ENCODE results near the gene CDH23. TPM values are rescaled to one million over a fixed set of nuclear protein-coding genes. Genes with fewer than 3 reads are reported as not detected.

The CDH23 gene
- total RNA-seq, 1 experiment from 2014 or later = 0.07 TPM

DNA sequence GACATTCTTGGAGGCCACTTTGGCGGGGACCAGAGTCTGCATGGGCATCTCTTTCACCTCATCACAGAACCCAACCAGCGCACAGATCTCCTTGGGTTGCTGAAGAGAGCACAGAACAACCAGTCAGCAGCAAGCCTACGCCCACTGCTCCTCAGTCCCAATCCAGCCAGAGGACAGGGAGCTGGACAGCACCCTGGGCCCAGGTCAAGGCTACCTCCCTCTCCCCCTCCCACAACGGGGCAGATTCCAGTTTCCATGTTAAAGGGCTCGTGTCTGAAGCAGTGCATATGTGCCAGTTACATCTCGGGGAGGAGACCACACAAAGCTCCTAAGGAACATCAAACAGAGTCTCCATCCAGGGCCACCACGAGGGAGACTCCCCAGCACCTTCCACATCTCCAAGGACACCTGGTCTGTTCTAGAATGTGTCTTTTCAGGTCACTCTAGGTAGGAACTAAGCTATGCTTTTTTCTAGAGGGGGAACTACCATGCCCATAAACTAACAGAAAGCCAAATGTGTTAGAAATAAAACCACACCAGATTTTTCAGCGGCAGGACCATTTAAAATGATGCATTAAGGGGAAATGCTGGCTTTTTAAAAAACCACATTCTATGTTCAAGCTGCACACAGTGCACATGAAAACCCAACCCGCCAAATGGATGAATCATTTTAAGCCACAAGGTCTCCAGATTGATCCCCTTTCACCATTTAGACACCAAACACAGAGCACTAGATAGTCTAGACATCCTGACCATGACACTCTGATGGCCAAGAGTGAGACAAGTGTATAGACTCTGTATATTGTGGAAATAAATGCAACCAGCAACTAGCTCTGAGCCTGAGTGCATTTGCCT lies 425.4 kb downstream of the CDH23 start:
- no peak for DNase-seq
- CTCF ChIA-PET = interaction anchor here (1.1 kb wide), 1 partner anchor 227 kb away, joined by 3 read pairs; no protein-coding TSS in a partner anchor
- H3K27ac Mint-ChIP-seq (ENCODE audit: unreplicated experiment) = no peak overlapping the region
- BruUV-seq (replicated peaks) = no TSS peak
- no peaks in the 10 kb centered on the region for H3K27me3 Mint-ChIP-seq (ENCODE audit: unreplicated experiment)
- TF ChIP-seq, protein P1, sequence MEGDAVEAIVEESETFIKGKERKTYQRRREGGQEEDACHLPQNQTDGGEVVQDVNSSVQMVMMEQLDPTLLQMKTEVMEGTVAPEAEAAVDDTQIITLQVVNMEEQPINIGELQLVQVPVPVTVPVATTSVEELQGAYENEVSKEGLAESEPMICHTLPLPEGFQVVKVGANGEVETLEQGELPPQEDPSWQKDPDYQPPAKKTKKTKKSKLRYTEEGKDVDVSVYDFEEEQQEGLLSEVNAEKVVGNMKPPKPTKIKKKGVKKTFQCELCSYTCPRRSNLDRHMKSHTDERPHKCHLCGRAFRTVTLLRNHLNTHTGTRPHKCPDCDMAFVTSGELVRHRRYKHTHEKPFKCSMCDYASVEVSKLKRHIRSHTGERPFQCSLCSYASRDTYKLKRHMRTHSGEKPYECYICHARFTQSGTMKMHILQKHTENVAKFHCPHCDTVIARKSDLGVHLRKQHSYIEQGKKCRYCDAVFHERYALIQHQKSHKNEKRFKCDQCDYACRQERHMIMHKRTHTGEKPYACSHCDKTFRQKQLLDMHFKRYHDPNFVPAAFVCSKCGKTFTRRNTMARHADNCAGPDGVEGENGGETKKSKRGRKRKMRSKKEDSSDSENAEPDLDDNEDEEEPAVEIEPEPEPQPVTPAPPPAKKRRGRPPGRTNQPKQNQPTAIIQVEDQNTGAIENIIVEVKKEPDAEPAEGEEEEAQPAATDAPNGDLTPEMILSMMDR (IDR thresholded peaks at IDR 0.05; ENCODE audit: unreplicated experiment) = no peak
- H3K36me3 Mint-ChIP-seq (ENCODE audit: insufficient read depth, unreplicated experiment) = peaks cover 68% of the 10 kb centered on the region
- intact Hi-C loops (cut with micrococcal nuclease; ENCODE audit: unreplicated experiment) = no loop called here
- no peak overlapping the region for H3K4me3 Mint-ChIP-seq (ENCODE audit: low read depth, unreplicated experiment)
- no peaks in the 10 kb centered on the region for H3K4me1 Mint-ChIP-seq (ENCODE audit: low read depth, unreplicated experiment)
- no peaks in the 10 kb centered on the region for H3K9me3 Mint-ChIP-seq (ENCODE audit: low read depth, unreplicated experiment)

DNA sequence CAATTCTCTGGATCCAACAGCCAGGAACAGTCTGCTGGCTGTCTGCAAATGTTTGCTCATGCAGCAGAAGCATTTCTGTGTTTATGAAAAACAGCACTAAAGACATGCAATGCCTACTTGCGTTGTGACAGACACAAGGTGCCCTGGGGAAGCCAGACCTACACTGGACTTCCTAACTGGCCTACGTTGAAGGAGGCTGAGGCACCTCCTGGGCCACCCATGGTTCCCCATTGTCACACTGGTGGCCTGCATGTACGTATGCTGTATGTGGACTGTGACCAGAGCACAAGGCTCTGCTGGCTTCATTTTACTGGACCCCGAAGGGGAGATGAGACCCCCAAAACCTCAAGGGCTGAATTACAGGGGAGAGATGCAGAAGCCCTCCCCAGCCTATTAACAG lies 426.6 kb downstream of the CDH23 start:
- Mint-ChIP-seq H3K27me3 (ENCODE audit: unreplicated experiment) (no peaks in the 10 kb centered on the region), H3K4me3 (ENCODE audit: low read depth, unreplicated experiment) (no peak overlapping the region), H3K4me1 (ENCODE audit: low read depth, unreplicated experiment) (no peaks in the 10 kb centered on the region), H3K9me3 (ENCODE audit: low read depth, unreplicated experiment) (no peaks in the 10 kb centered on the region), H3K36me3 (ENCODE audit: insufficient read depth, unreplicated experiment) (peaks cover 71% of the 10 kb centered on the region), H3K27ac (ENCODE audit: unreplicated experiment) (no peak overlapping the region)
- intact Hi-C loops (cut with micrococcal nuclease; ENCODE audit: unreplicated experiment) = no loop called here
- CTCF ChIA-PET = interaction anchor here (0.5 kb wide), 1 partner anchor 266 kb away, joined by 3 read pairs; no protein-coding TSS in a partner anchor
- BruUV-seq (replicated peaks) = no TSS peak
- DNase-seq = no peak
- TF ChIP-seq, protein P1 (IDR thresholded peaks at IDR 0.05; ENCODE audit: unreplicated experiment) = no peak

DNA sequence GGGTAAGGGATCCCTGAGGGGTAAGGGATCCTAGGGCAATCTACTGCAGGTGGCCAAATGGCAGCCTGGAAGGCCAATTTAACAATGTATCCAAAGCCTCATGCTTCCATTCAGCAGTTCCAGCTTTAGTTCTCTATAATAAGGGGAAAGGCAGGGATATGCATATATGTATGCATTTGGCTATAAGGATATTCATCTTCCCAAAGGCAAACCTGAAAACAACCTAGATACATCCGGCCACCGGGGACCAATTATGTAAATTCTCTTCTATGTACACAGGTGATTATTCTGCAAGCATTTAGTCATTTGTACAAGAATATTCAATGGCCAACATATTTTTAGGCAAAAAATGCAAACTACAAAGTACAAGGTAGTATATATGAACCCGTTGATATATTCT lies 427.6 kb downstream of the CDH23 start:
- Mint-ChIP-seq H3K36me3 (ENCODE audit: insufficient read depth, unreplicated experiment) (peaks cover 69% of the 10 kb centered on the region), H3K4me1 (ENCODE audit: low read depth, unreplicated experiment) (no peaks in the 10 kb centered on the region), H3K4me3 (ENCODE audit: low read depth, unreplicated experiment) (no peak overlapping the region), H3K9me3 (ENCODE audit: low read depth, unreplicated experiment) (no peaks in the 10 kb centered on the region), H3K27me3 (ENCODE audit: unreplicated experiment) (no peaks in the 10 kb centered on the region), H3K27ac (ENCODE audit: unreplicated experiment) (no peak overlapping the region)
- TF ChIP-seq, protein P1 (IDR thresholded peaks at IDR 0.05; ENCODE audit: unreplicated experiment) = no peak
- DNase-seq = no peak
- no TSS peak for BruUV-seq (replicated peaks)
- intact Hi-C loops (cut with micrococcal nuclease; ENCODE audit: unreplicated experiment) = no loop called here
- CTCF ChIA-PET = no interaction called here

DNA sequence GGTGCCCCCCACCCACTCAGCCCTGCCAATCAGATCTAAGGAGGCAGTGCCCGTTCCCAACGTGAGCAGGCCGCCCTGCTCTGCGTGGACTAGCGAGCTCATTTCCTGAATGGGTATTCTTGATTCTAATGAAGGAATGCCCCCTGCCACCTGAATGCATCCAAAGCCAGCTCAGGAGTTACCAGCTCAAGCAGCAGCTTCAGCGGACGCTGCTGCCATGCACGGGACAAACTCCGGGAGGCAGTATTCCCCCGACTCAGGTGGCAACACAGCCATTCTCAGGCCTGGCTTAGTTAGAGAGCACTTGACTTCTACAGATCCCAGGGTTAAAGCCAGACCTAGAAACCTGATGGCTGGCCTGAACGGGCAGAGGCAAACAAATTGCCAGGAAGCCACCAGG lies 428.5 kb downstream of the CDH23 start:
- no peaks in the 10 kb centered on the region for H3K27me3 Mint-ChIP-seq (ENCODE audit: unreplicated experiment)
- BruUV-seq (replicated peaks) = no TSS peak
- no peaks in the 10 kb centered on the region for H3K9me3 Mint-ChIP-seq (ENCODE audit: low read depth, unreplicated experiment)
- TF ChIP-seq, protein P1 (IDR thresholded peaks at IDR 0.05; ENCODE audit: unreplicated experiment) = no peak
- CTCF ChIA-PET = interaction anchor here (0.6 to 0.9 kb wide), 2 partner anchors 71 to 346 kb away, joined by 3 read pairs; no protein-coding TSS in a partner anchor
- intact Hi-C loops (cut with micrococcal nuclease; ENCODE audit: unreplicated experiment) = no loop called here
- H3K27ac Mint-ChIP-seq (ENCODE audit: unreplicated experiment) = no peak overlapping the region
- no peaks in the 10 kb centered on the region for H3K4me1 Mint-ChIP-seq (ENCODE audit: low read depth, unreplicated experiment)
- no peak for DNase-seq
- no peak overlapping the region for H3K4me3 Mint-ChIP-seq (ENCODE audit: low read depth, unreplicated experiment)
- peaks cover 69% of the 10 kb centered on the region for H3K36me3 Mint-ChIP-seq (ENCODE audit: insufficient read depth, unreplicated experiment)
